ENCODE measurements around the gene LMBR1L.

The LMBR1L gene

GRCh38 chr12:49121047-49121696 lies 10.5 kb upstream of the LMBR1L start:
- peak; percentile 35 for DNase-seq

- DNase-seq, result no peak
These were observed 559 bp upstream of the LMBR1L start for GRCh38 chr12:49111206-49111605.

- peak; percentile 64 for DNase-seq
These were observed 795 bp downstream of the LMBR1L start for GRCh38 chr12:49109641-49110463.

GRCh38 chr12:49108958-49109404 lies 1.7 kb downstream of the LMBR1L start:
- DNase-seq, result peak; percentile 27

GRCh38 chr12:49105504-49106084 lies 5.1 kb downstream of the LMBR1L start:
- DNase-seq, result no peak

GRCh38 chr12:49104822-49105221 lies 5.8 kb downstream of the LMBR1L start:
- no peak for DNase-seq

- no peak for DNase-seq
These were observed 10.3 kb downstream of the LMBR1L start for GRCh38 chr12:49100380-49100779.

- DNase-seq, result no peak
These were observed 11.9 kb downstream of the LMBR1L start for GRCh38 chr12:49098703-49099102.

GRCh38 chr12:49098035-49098451 lies 12.6 kb downstream of the LMBR1L start:
- DNase-seq, result peak; percentile 34

GRCh38 chr12:49097381-49097780 lies 13.3 kb downstream of the LMBR1L start:
- no peak for DNase-seq

GRCh38 chr12:49094975-49095365 lies 15.7 kb downstream of the LMBR1L start:
- DNase-seq, result no peak

- peak; percentile 65 for DNase-seq
These were observed 16.3 kb downstream of the LMBR1L start, which contains the start of gene DHH for GRCh38 chr12:49094160-49094974. Gene DHH, minus strand, starts transcription at chr12:49094801. Its CDS starts 289 bp downstream, at chr12:49094512.

- no peak for DNase-seq
These were observed 16.9 kb downstream of the LMBR1L start for GRCh38 chr12:49093792-49094159.

GRCh38 chr12:49092816-49093406 lies 17.7 kb downstream of the LMBR1L start:
- DNase-seq, result no peak

- DNase-seq, result peak; percentile 73
These were observed 18.4 kb downstream of the LMBR1L start for GRCh38 chr12:49092086-49092815.

- no peak for DNase-seq
These were observed 18.9 kb downstream of the LMBR1L start for GRCh38 chr12:49091836-49092085.

GRCh38 chr12:49091056-49091835 lies 19.4 kb downstream of the LMBR1L start:
- peak; percentile 39 for DNase-seq

GRCh38 chr12:49089821-49090773 lies 20.6 kb downstream of the LMBR1L start:
- peak; percentile 82 for DNase-seq

GRCh38 chr12:49088932-49089330 lies 21.7 kb downstream of the LMBR1L start:
- DNase-seq, result no peak

Data from right kidney (tissue), 1 donor.